Suprapubic skin (tissue), 4 donors: ENCODE data around the gene RABGGTA. TPM values are rescaled to one million over a fixed set of nuclear protein-coding genes. Genes with fewer than 3 reads are reported as not detected.

ENCODE experiments used
- DNase-seq, 2 donors: peaks; one replicate each; pipeline ENCODE4 v3.0.0-alpha.2; 2019; ENCODE audit warnings: low spot score in 2 of 2
- H3K27ac ChIP-seq: fragments of 200-600 bp; sonication (generic); one replicate; pipeline ENCODE4 v1.5.1; 2019
- H3K27me3 ChIP-seq: fragments of 200-600 bp; sonication (generic); one replicate; pipeline ENCODE4 v1.5.1; 2019
- H3K36me3 ChIP-seq: fragments of 200-600 bp; sonication (generic); one replicate; pipeline ENCODE4 v1.5.1; 2019
- H3K4me1 ChIP-seq: fragments of 200-600 bp; sonication (generic); one replicate; pipeline ENCODE4 v1.5.1; 2019
- H3K4me3 ChIP-seq: fragments of 200-600 bp; sonication (generic); one replicate; pipeline ENCODE4 v1.5.1; 2019; ENCODE audit warnings: mild to moderate bottlenecking
- H3K9me3 ChIP-seq: fragments of 200-600 bp; sonication (generic); one replicate; pipeline ENCODE4 v1.5.1; 2019
- EP300 ChIP-seq: sonication (generic); formaldehyde crosslinking; IDR thresholded peaks from one replicate; pipeline ENCODE4 v1.6.1; 2017; ENCODE audit warnings: antibody characterized with exemption
- POLR2A ChIP-seq, 2 donors: fragments of 450-650 bp; IDR thresholded peaks; one replicate each; pipeline ENCODE4 v1.6.1; 2017; ENCODE audit warnings: antibody characterized with exemption in 2 of 2, mild to moderate bottlenecking in 2 of 2, moderate library complexity in 2 of 2
- POLR2AphosphoS5 ChIP-seq, 3 donors: sonication (generic); formaldehyde crosslinking; IDR thresholded peaks; one replicate each; pipeline ENCODE4 v1.6.1; 2017; ENCODE audit warnings: antibody characterized with exemption in 3 of 3
- WGBS: methylation state at CpG from one replicate; pipeline ENCODE4 v1.1.5; 2018; 5-methylcytosine and 5-hydroxymethylcytosine counted together
- total RNA-seq, 4 donors: library from RNA; depleted of rRNA; stranded (reverse); fragments of >200 nt; gene quantifications; one replicate each; pipeline ENCODE4 v1.1.0, GENCODE V29; 2016
- TF ChIP-seq, protein P1 (sequence below), 2 donors: fragments of 200-600 bp in 1 of 2; fragments of 450-650 bp in 1 of 2; sonication (generic) in 1 of 2; IDR thresholded peaks; one replicate each; pipeline ENCODE4 v1.5.1; 2016 to 2019; ENCODE audit warnings: antibody characterized with exemption in 2 of 2, mild to moderate bottlenecking in 1 of 2, moderate library complexity in 1 of 2

RABGGTA gene
- total RNA-seq, 4 donors from 2014 or later: 50.4 to 65.9 (median 53.1) TPM

DNA sequence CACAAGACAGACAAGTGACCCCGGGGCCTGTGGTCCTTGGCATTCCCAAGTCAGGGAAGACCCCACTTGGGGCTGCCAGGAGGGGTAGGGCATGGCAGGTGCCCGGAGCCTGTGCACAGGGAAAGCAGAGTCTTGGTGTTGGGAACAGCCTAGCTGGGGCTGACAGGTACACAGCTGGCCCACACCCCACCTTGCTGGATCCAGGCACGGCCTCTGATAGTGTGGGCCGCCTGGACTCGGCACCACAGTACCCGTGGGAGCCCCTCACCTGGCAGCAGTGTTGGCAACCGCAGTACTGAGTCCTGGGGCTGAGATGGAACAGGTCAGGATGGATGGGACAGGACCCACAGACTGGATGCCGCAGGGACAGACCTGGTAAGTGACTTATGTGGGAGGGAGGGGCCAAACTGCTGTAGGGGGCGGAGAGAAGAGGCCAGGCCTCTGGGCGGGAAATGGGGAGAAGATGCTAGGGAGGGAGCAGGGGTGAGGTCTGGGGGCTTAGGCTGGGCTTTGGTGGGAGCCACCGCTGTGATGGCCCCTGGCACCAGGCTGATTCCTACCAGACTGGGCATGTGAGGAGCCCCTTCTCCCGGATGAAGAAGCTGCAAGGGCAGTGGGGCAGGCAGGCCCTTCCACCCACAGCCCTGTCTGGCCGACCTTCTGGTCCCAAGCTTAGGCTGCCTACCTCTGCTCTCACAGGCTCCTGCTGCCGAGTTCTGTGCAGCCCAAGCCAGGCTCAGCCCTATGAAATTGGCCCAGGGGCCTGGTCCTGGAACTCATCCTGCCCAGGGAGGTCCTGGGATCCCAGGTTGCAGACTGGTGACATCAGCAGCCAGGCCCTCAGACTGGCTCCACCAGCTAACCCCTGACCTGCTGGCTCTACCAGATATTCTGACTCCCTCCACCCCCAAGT lies 8.3 kb downstream of the RABGGTA start, which contains the start of gene TGM1:
TGM1 (minus strand) TSS at position 357 of the 913 bp plus-strand sequence. CDS start 825 bp downstream, outside the sequence.
- no peak for DNase-seq
- Histone ChIP-seq H3K4me3 (no peak within 1 kb of the TSS), H3K4me1 (peaks cover 33% of the 10 kb centered on the region), H3K27ac (peak within 1 kb of the TSS; percentile 43), H3K27me3 (no peaks in the 10 kb centered on the region), H3K9me3 (no peaks in the 10 kb centered on the region), H3K36me3 (peaks cover 32% of the 10 kb centered on the region)
- 83% methylated on average over 12 of the region's 14 CpGs for WGBS
- TF ChIP-seq POLR2AphosphoS5 (IDR thresholded peaks at IDR 0.05): no peak
- TF ChIP-seq POLR2A (IDR thresholded peaks at IDR 0.05): no peak
- TF ChIP-seq, protein P1, sequence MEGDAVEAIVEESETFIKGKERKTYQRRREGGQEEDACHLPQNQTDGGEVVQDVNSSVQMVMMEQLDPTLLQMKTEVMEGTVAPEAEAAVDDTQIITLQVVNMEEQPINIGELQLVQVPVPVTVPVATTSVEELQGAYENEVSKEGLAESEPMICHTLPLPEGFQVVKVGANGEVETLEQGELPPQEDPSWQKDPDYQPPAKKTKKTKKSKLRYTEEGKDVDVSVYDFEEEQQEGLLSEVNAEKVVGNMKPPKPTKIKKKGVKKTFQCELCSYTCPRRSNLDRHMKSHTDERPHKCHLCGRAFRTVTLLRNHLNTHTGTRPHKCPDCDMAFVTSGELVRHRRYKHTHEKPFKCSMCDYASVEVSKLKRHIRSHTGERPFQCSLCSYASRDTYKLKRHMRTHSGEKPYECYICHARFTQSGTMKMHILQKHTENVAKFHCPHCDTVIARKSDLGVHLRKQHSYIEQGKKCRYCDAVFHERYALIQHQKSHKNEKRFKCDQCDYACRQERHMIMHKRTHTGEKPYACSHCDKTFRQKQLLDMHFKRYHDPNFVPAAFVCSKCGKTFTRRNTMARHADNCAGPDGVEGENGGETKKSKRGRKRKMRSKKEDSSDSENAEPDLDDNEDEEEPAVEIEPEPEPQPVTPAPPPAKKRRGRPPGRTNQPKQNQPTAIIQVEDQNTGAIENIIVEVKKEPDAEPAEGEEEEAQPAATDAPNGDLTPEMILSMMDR (IDR thresholded peaks at IDR 0.05): no peak
- TF ChIP-seq EP300: no peak

DNA sequence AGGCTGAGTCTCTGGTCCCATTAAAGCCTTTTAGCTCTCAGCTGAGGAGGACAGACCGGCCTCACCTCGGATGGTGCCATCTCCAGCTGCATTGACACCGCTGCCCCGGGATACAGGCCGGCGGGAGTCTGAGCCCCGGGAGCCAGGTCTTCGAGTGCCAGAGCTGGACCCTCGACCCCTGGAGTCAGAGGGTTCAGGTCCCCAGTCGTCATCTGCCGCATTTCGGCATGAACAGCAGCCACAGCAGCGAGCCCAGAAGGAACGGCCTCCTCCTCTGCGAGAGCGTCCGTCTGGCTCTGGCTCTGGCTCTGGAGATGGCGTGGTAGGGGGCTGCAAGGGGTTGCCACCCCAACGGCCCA lies 9.4 kb downstream of the RABGGTA start:
- WGBS: no CpG with 5 or more reads among the region's 19 CpGs
- no peak for DNase-seq
- H3K4me3 ChIP-seq: no peak overlapping the region
- TF ChIP-seq EP300 (no peak), POLR2A (IDR thresholded peaks at IDR 0.05) (no peak), POLR2AphosphoS5 (IDR thresholded peaks at IDR 0.05) (no peak)
- TF ChIP-seq, protein P1 (IDR thresholded peaks at IDR 0.05): no peak
- no peaks in the 10 kb centered on the region for H3K27me3 ChIP-seq
- peaks cover 22% of the 10 kb centered on the region for H3K36me3 ChIP-seq
- no peak overlapping the region for H3K27ac ChIP-seq
- no peaks in the 10 kb centered on the region for H3K9me3 ChIP-seq
- H3K4me1 ChIP-seq: peaks cover 33% of the 10 kb centered on the region

DNA sequence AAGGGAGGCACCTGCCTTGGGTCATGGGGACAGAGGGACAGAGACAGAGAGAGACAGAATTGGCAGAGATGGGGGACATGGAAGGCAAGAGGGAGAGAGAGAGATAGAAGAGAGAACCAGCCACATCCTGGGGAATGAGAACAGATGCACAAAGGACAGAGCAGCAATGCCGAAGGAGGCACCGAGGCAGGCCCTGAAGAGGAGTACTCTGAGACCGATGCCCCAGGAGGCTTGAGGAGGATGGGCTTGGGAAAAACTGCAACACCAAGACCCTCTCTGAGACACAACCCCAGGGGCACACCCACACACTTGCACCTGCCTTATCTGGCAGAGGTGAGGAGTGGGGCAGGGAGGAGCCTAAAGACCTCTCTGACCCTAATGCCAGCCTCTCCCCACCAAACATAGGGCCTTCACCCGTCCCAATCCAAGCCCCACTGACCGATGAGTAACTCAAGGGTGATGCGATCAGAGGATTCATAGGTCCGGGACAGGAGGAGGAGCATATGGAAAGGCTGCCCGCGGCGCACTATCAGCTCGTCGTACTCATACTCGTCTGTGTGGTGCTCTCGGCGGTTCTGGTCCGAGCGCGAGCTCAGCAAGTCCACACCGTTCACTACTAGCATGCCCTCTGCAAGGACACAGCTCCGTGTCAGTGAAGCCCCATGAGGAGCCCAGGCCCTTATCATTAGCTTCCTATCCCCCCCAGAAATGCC lies 10.0 kb downstream of the RABGGTA start:
- no peaks in the 10 kb centered on the region for H3K9me3 ChIP-seq
- H3K36me3 ChIP-seq: peaks cover 17% of the 10 kb centered on the region
- H3K27ac ChIP-seq: peak overlapping the region; percentile 24
- no peak for DNase-seq
- H3K4me1 ChIP-seq: peaks cover 33% of the 10 kb centered on the region
- no peak overlapping the region for H3K4me3 ChIP-seq
- 91% methylated on average over 15 of the region's 20 CpGs for WGBS
- no peaks in the 10 kb centered on the region for H3K27me3 ChIP-seq
- TF ChIP-seq POLR2A (IDR thresholded peaks at IDR 0.05): no peak
- no peak for TF ChIP-seq EP300
- TF ChIP-seq, protein P1 (IDR thresholded peaks at IDR 0.05): no peak
- TF ChIP-seq POLR2AphosphoS5 (IDR thresholded peaks at IDR 0.05): no peak

DNA sequence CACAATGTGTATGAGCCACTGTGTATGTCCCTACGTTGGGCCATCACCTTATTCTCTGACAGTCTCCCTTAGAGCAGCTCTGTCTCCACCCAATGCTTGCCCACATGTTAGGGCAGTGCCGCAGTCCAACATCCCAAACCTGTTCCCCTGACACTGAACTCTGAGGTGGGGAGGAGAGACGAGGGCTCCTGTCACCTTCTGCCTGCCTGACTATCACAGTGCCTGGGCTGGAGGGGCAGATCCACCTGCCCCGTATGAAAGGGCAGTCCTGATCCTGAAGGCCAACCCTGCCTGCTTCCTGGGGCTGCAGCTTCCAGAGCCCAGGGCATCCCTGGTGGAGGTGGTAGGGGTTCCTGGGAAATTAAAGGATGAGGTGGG lies 10.6 kb downstream of the RABGGTA start:
- no peak overlapping the region for H3K4me3 ChIP-seq
- H3K27ac ChIP-seq: no peak overlapping the region
- 61% methylated on average over 4 of the region's 4 CpGs for WGBS

More for the DNA sequence above, 10.6 kb downstream of the RABGGTA start:
- H3K4me1 ChIP-seq: peaks cover 33% of the 10 kb centered on the region
- TF ChIP-seq, protein P1 (IDR thresholded peaks at IDR 0.05): no peak
- no peak for TF ChIP-seq POLR2A (IDR thresholded peaks at IDR 0.05)
- TF ChIP-seq POLR2AphosphoS5 (IDR thresholded peaks at IDR 0.05): no peak
- TF ChIP-seq EP300: no peak
- H3K27me3 ChIP-seq: no peaks in the 10 kb centered on the region
- H3K9me3 ChIP-seq: no peaks in the 10 kb centered on the region
- H3K36me3 ChIP-seq: peaks cover 16% of the 10 kb centered on the region
- DNase-seq: no peak
